GM10266 (cell line): ENCODE results near the gene SLC1A2.

Experiments used
- DNase-seq: peaks from one replicate; pipeline ENCODE4 v3.0.0; 2012; ENCODE audit errors: extremely low spot score
- TF ChIP-seq, protein P1 (sequence below): IDR thresholded peaks from 2 replicates; pipeline ENCODE4 v1.5.1; 2012; ENCODE audit warnings: mild to moderate bottlenecking, low read depth; ENCODE audit not compliant: control insufficient read depth, insufficient read depth; ENCODE audit errors: missing control alignments

SLC1A2 gene

DNA sequence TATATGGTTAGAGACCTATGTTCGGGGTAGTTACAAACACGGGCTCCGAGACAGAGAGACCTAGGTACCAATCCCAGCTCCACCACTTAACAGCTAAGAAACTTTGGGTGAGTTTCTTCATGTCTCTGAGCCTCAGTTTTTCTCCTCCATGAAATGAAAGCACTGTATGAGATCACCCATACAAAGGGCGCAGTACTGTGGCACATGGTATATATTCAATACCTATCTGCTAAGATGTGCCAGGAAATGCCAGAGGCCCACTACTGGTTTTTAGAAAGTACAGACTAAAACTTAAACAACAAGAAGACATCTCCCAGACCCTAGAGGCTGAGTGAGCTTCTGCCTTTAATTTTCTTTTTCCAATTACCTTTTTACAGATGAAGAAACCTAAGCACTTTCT lies 69.5 kb downstream of the SLC1A2 start:
- no peak for DNase-seq
- TF ChIP-seq, protein P1, sequence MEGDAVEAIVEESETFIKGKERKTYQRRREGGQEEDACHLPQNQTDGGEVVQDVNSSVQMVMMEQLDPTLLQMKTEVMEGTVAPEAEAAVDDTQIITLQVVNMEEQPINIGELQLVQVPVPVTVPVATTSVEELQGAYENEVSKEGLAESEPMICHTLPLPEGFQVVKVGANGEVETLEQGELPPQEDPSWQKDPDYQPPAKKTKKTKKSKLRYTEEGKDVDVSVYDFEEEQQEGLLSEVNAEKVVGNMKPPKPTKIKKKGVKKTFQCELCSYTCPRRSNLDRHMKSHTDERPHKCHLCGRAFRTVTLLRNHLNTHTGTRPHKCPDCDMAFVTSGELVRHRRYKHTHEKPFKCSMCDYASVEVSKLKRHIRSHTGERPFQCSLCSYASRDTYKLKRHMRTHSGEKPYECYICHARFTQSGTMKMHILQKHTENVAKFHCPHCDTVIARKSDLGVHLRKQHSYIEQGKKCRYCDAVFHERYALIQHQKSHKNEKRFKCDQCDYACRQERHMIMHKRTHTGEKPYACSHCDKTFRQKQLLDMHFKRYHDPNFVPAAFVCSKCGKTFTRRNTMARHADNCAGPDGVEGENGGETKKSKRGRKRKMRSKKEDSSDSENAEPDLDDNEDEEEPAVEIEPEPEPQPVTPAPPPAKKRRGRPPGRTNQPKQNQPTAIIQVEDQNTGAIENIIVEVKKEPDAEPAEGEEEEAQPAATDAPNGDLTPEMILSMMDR = no peak

DNA sequence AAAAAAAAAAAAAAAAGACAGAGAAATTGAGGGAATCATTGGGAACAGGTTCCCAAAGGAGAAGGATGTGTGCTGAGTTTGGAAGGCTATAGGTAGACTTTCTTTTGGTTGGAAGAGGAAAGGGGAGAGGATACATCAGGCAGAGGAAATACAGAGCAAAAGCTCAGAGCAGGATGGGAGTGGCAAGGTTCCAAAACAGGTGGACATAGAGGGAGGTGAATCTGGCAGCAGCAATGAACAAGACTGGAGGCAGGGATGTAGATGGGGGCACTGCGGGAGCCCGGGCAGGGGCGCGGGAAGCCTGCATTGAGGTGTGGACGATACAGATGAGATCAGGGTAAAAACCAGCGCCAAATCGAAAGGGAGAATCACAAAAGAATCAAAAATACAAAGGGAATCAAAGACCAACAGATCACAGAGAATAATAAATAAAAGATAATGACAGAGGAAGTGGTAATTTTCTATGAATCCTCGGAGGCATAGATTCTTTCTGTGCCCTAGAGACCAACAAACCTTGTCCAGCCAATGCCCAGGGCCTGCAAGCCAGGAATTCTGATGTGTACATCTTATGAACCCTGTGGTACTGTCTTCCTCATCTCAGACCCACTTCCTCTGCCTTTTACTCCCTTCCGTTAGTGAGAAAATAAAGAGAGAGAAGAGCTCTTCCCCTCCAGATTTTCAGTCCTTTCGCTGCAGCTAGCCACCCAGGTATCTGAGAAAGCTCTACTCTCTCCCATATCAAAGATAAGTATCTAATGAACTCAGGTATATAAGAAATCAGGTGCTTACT lies 70.3 kb downstream of the SLC1A2 start:
- TF ChIP-seq, protein P1 = no peak
- no peak for DNase-seq

DNA sequence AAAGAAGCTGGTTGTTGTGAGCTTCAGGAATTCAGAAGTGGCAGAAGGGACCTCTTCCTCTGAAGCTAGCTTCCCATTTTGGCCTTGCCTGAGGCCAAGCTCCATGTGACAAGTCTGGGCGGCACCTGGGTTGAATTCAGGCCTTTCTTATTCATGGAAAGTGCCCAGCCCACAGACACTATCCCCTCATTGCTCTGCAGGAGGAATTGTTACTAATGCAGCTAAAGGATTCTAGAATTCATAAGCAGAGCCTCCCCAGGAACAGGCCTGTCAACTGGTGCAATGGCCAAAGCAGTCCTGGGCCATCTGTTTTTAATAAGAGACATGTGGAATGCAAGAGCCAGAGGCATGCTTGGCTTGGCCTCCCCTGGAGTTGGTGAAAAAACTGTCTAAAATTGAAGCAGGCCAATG lies 71.4 kb downstream of the SLC1A2 start:
- TF ChIP-seq, protein P1 = no peak
- no peak for DNase-seq

DNA sequence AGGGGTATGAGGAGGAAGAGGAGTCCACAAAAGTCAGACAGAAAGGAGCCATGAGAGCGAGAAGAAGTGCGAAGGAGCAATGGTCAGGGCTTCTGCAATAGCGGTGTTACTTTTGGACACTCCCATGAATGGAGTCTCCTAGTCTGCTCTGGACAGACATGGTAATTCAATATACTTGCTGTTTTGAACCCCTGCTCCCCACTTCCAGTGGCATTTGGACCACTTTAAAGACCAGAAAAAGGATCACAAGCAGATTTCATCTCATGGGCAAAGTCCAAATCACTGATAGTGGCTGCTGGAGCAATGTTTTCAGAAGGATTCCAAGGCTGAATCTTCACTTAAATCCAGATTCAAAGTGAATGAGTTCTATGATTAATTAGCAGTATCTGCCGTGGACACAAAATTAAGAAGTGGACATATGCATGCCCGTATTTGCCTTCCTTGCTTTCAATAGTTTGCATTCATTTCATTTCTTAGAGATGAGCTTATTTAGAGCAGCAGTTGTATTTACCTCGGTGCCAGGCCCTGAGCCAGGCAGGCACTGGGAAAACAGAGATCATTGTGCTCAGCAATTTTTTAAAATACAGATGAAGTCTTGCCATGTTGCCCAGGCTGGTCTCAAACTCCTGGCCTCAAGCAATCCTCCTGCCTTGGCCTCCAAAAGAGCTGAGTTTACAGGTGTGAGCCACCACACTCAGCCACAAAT lies 72.0 kb downstream of the SLC1A2 start:
- TF ChIP-seq, protein P1 = no peak
- DNase-seq = no peak

DNA sequence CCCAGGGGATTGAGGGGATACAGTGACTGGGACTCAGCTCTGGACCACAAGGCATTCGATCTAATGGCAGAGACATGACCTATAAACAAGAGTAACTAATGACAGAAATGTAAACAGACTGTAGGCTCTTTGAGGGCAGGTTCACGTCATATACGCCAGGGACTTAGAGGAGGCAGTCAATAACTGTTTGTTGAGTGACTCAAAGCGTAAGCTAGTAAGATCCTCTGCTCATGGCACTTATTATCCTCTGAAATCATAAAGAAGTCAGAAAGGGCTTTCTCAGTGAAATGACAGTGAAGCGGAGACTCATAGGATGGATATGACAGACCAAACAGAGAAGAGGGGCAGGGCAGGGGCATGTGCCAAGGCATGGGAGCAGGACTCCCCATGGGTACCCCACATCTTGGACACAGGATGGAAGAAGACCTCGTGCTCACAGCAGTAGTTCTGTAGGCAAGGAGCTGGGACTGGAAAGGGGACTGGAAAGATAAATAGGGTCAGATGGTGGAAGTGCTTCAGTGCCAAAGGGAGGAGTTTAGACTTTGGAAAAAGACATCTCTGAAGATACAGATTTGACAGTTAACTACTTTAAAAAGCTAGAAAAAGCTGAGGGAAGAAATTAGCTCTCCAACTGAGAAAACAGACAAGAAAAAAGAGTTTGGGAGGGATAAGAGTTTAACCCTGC lies 72.7 kb downstream of the SLC1A2 start:
- no peak for DNase-seq
- TF ChIP-seq, protein P1 = no peak

DNA sequence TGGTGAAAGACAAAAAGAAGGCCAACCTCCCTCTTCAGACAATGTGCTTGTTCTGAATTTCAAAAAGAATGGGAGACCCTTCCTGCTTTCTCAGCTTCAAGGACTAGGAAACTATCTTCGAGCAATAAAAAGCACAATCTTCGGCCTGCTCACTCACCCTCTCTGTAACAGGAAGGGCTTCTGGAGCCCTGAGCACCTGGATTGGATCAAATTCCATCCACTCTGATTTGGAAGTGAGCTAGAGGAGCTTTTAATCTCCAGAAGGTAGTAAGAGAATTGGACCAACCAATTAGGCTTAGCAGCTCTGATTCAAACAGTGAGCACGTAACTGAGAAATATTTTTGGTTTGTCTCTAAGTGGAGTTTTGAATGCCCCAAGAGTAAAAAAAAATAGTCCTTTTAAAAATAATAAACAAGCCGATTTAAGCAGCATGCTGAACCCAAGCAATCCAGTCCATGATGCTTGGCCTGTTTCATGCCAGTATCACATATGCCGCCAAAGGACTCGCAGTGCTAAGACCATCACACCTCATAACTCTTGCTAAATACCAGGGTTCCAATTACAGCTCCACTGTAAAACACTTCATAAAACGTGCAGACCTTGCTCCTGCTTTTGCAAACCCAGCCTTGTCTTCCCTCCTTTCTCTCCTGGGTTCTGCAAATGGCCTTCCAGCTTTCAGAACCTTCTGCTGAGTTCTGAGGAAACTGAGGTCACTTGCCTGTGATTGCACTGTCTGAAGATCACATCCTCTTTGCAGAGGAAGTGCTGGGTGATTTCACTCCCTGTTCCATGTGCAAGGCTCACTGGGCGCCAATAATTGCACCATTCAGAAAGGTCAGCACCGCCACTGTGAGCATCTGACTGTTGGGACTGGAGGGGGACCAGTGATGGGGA lies 74.4 kb downstream of the SLC1A2 start:
- DNase-seq = no peak

More for the DNA sequence above, 74.4 kb downstream of the SLC1A2 start:
- TF ChIP-seq, protein P1 = no peak
